CD14-positive monocyte (primary cell): Measurements from ENCODE around the gene BMP2. TPM values are rescaled to one million over a fixed set of nuclear protein-coding genes. Genes with fewer than 3 reads are reported as not detected.

Source experiments
- DNase-seq, 3 donors: peaks; one replicate each; pipeline ENCODE4 v3.0.0-alpha.2; 2011 to 2022
- H2AFZ ChIP-seq: 2 replicates; pipeline ENCODE4 v1.6.0; 2012; ENCODE audit warnings: mild to moderate bottlenecking, low read depth, low read length, inconsistent platforms; ENCODE audit not compliant: insufficient read depth, poor library complexity, severe bottlenecking
- H3K27ac ChIP-seq, 2 donors: 1 replicate in 1 of 2; 2 replicates in 1 of 2; pipeline ENCODE4 v1.5.1; 2012 to 2013; ENCODE audit warnings: low read length in 2 of 2, control low read depth in 1 of 2, inconsistent platforms in 1 of 2, low read depth in 1 of 2, mild to moderate bottlenecking in 1 of 2
- H3K27me3 ChIP-seq, 2 donors: one replicate each; pipeline versions ENCODE4 v1.6.0 to v1.6.1; 2011 to 2013; ENCODE audit warnings: low read length in 2 of 2; ENCODE audit not compliant: control insufficient read depth in 2 of 2, insufficient read depth in 2 of 2
- H3K36me3 ChIP-seq, 2 donors: replicated peaks in 1 of 2; 1 replicate in 1 of 2; 2 replicates in 1 of 2; pipeline versions ENCODE4 v1.5.1 to v1.6.1; 2012 to 2013; ENCODE audit warnings: low read length in 2 of 2, control low read depth in 1 of 2, inconsistent platforms in 1 of 2, mild to moderate bottlenecking in 1 of 2; ENCODE audit not compliant: insufficient read depth in 2 of 2, control insufficient read depth in 1 of 2
- H3K4me1 ChIP-seq, 2 donors: 1 replicate in 1 of 2; 2 replicates in 1 of 2; pipeline versions ENCODE4 v1.5.1 to v1.6.1; 2012 to 2013; ENCODE audit warnings: low read length in 2 of 2, control low read depth in 1 of 2, inconsistent platforms in 1 of 2, mild to moderate bottlenecking in 1 of 2, moderate library complexity in 1 of 2; ENCODE audit not compliant: insufficient read depth in 2 of 2, control insufficient read depth in 1 of 2
- H3K4me2 ChIP-seq: replicated peaks from 2 replicates; pipeline ENCODE3; 2012; ENCODE audit warnings: low read length, moderate library complexity, mild to moderate bottlenecking; ENCODE audit not compliant: poor library complexity, severe bottlenecking; ENCODE audit errors: extremely low read depth
- H3K4me3 ChIP-seq, 3 experiments: fragments of 200-600 bp in 1 of 3; sonication (generic) in 1 of 3; replicated peaks in 1 of 3; 1 replicate in 2 of 3; 2 replicates in 1 of 3; pipeline ENCODE4 v1.5.1; 2011 to 2013; ENCODE audit warnings: low read length in 3 of 3, mild to moderate bottlenecking in 3 of 3, control low read depth in 2 of 3, low read depth in 2 of 3, inconsistent platforms in 1 of 3, moderate library complexity in 1 of 3
- H3K79me2 ChIP-seq: 2 replicates; pipeline ENCODE4 v1.6.0; 2012; ENCODE audit warnings: mild to moderate bottlenecking, control low read depth, inconsistent platforms, low read length, moderate library complexity; ENCODE audit not compliant: insufficient read depth
- H3K9ac ChIP-seq: 2 replicates; pipeline ENCODE4 v1.6.0; 2017; ENCODE audit warnings: low read length, mild to moderate bottlenecking; ENCODE audit not compliant: insufficient read depth, poor library complexity, severe bottlenecking
- H3K9me3 ChIP-seq, 2 donors: replicated peaks in 1 of 2; 1 replicate in 1 of 2; 2 replicates in 1 of 2; pipeline versions ENCODE4 v1.5.1 to v1.6.1; 2012 to 2013; ENCODE audit warnings: low read length in 2 of 2, control low read depth in 1 of 2; ENCODE audit not compliant: control insufficient read depth in 1 of 2, insufficient read depth in 1 of 2
- H4K20me1 ChIP-seq: 2 replicates; pipeline ENCODE4 v1.6.0; 2012; ENCODE audit warnings: mild to moderate bottlenecking, low read length, control low read depth, moderate library complexity; ENCODE audit not compliant: insufficient read depth
- H3K27ac Mint-ChIP-seq, 7 donors: one replicate each; pipeline ENCODE4 v1.8.0; 2020; ENCODE audit warnings: mild to moderate bottlenecking in 7 of 7, mixed read lengths in 7 of 7, moderate library complexity in 6 of 7, inconsistent platforms in 2 of 7
- H3K27me3 Mint-ChIP-seq, 3 donors: one replicate each; pipeline ENCODE4 v1.8.0; 2021 to 2022; ENCODE audit warnings: low read depth in 3 of 3, mild to moderate bottlenecking in 3 of 3, mixed read lengths in 3 of 3, moderate library complexity in 3 of 3, inconsistent platforms in 1 of 3
- H3K36me3 Mint-ChIP-seq, 2 donors: one replicate each; pipeline ENCODE4 v1.8.0; 2020; ENCODE audit warnings: mixed read lengths in 2 of 2, inconsistent platforms in 1 of 2, mild to moderate bottlenecking in 1 of 2
- H3K4me1 Mint-ChIP-seq: one replicate; pipeline ENCODE4 v1.8.0; 2020; ENCODE audit warnings: mild to moderate bottlenecking, mixed read lengths
- H3K4me3 Mint-ChIP-seq, 2 donors: one replicate each; pipeline ENCODE4 v1.8.0; 2020; ENCODE audit warnings: mild to moderate bottlenecking in 2 of 2, mixed read lengths in 2 of 2, moderate library complexity in 1 of 2
- H3K9me3 Mint-ChIP-seq, 7 donors: one replicate each; pipeline ENCODE4 v1.8.0; 2020 to 2022; ENCODE audit warnings: mixed read lengths in 7 of 7, mild to moderate bottlenecking in 6 of 7, moderate library complexity in 6 of 7, inconsistent platforms in 2 of 7
- WGBS: methylation state at CpG from one replicate; pipeline ENCODE4 v1.1.5; 2013; ENCODE audit warnings: missing lambda C conversion rate; ENCODE audit not compliant: insufficient coverage; 5-methylcytosine and 5-hydroxymethylcytosine counted together
- intact Hi-C, 2 donors: fragments of 100-400 bp; cut with micrococcal nuclease; formaldehyde crosslinking; loops; one replicate each; pipeline versions ENCODE4 v1.15.0 to v1.15.1; 2023
- polyA plus RNA-seq, 3 donors: library from polyadenylated mRNA; depleted of rRNA in 1 of 3; unstranded in 2 of 3; stranded (reverse) in 1 of 3; fragments of 300-500 nt in 2 of 3; fragments of >200 nt in 1 of 3; fragmentation: Illumina TruSeq in 2 of 3; gene quantifications; 1 replicate in 2 of 3; 2 replicates in 1 of 3; pipeline ENCODE4 v1.2.3, GENCODE V29; 2012 to 2021
- TF ChIP-seq, protein P1 (sequence below): fragments of 200-600 bp; IDR thresholded peaks from one replicate; pipeline ENCODE4 v1.8.0; 2022; ENCODE audit warnings: antibody characterized with exemption, mild to moderate bottlenecking

Gene BMP2
- polyA plus RNA-seq, 3 donors: 0.07 TPM; not detected in 2

DNA sequence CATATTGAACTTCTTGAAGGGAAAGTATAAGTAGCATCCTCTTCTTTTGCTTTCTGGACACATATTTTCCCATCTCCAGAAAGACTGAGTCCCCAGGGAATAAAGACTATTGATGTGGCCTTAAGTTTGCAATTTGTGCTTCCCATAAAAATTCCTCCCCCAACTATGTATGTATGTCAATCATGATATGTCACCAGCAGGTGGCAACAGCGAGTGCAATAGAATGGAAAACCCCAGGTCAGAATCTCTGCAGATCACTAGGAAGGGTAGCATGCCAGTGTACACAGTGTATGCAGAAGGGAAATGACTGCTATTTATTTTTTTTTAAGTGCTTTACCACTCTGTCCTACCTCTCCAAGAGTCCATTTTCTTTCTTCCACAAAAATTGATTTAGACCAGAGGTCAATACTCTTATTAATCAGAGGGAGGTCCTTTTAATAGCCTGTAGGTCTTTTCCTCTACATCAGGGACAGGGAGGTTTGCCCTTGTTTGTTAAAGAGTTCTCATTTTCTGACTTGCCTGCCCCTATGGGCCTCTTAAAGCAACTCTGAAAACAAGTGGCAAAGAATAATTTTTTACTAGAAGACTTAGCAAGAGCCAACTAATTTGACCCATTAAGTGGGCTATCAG, 61.4 kb downstream of the BMP2 start:
- peaks cover 0 to 1% (median 0%) of the 10 kb centered on the region in 7 donors for H3K9me3 Mint-ChIP-seq
- WGBS: no CpG with 5 or more reads among the region's 1 CpG
- no peaks in the 10 kb centered on the region for H3K4me1 Mint-ChIP-seq
- Histone ChIP-seq H3K79me2 (no peaks in the 10 kb centered on the region), H3K9ac (no peak overlapping the region), H2AFZ (no peak overlapping the region), H3K4me3 (no peak overlapping the region), H3K27ac (no peak overlapping the region), H4K20me1 (no peaks in the 10 kb centered on the region), H3K36me3 (no peaks in the 10 kb centered on the region), H3K4me1 (no peaks in the 10 kb centered on the region), H3K4me2 (no peak overlapping the region), H3K9me3 (no peaks in the 10 kb centered on the region), H3K27me3 (no peaks in the 10 kb centered on the region)
- intact Hi-C loops: loop anchor here in 1 of 2 donors (10.0 kb wide), 1 partner anchor 266 kb away; no protein-coding TSS in a partner anchor
- peaks cover 1 to 4% (median 2%) of the 10 kb centered on the region in 3 donors for H3K27me3 Mint-ChIP-seq
- H3K36me3 Mint-ChIP-seq: no peaks in the 10 kb centered on the region
- TF ChIP-seq, protein P1, sequence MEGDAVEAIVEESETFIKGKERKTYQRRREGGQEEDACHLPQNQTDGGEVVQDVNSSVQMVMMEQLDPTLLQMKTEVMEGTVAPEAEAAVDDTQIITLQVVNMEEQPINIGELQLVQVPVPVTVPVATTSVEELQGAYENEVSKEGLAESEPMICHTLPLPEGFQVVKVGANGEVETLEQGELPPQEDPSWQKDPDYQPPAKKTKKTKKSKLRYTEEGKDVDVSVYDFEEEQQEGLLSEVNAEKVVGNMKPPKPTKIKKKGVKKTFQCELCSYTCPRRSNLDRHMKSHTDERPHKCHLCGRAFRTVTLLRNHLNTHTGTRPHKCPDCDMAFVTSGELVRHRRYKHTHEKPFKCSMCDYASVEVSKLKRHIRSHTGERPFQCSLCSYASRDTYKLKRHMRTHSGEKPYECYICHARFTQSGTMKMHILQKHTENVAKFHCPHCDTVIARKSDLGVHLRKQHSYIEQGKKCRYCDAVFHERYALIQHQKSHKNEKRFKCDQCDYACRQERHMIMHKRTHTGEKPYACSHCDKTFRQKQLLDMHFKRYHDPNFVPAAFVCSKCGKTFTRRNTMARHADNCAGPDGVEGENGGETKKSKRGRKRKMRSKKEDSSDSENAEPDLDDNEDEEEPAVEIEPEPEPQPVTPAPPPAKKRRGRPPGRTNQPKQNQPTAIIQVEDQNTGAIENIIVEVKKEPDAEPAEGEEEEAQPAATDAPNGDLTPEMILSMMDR: peak; percentile 78
- peak; percentile 32 to 58 (median 47) for DNase-seq
- H3K4me3 Mint-ChIP-seq: no peak overlapping the region
- no peak overlapping the region for H3K27ac Mint-ChIP-seq

DNA sequence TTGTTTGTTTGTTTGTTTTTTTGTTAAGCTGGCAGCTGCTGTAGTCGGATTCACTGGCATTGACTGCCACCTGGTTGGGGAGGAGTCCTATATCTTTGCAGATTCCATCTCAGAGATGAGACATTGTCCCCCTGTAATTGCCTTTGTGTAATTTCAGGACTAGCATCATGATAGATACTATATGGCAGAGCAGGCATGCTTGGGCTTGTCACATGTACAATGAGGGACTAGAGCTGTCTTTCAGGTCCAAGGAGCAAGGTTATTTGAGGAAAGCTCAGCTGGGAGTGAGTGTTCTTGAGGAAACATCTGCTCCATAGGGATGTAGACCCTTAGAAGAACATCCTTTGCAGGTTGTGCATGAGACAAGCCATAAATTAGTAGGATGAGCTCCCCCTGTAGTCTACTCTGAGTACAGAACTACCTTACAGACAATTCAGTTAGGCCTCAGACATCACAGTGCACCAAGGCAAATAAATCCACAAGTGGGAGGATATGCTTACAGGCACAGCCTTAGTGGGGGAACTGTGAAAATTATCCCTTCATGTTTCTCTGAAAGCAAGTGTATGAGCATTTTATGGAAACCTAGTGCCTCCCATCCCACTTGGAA, 62.1 kb downstream of the BMP2 start:
- H3K4me2 ChIP-seq: no peak overlapping the region
- DNase-seq: no peak
- intact Hi-C loops: loop anchor here in 1 of 2 donors (10.0 kb wide), 1 partner anchor 265 kb away; no protein-coding TSS in a partner anchor
- no peaks in the 10 kb centered on the region for H3K9me3 ChIP-seq
- H3K9ac ChIP-seq: no peak overlapping the region
- H2AFZ ChIP-seq: no peak overlapping the region
- H3K9me3 Mint-ChIP-seq: peaks cover 0 to 1% (median 0%) of the 10 kb centered on the region in 7 donors
- H3K27ac Mint-ChIP-seq: no peak overlapping the region
- H3K27ac ChIP-seq: no peak overlapping the region
- no peaks in the 10 kb centered on the region for H4K20me1 ChIP-seq
- no peak overlapping the region for H3K4me3 ChIP-seq
- no CpG with 5 or more reads among the region's 1 CpG for WGBS
- H3K4me3 Mint-ChIP-seq: no peak overlapping the region
- TF ChIP-seq, protein P1: no peak
- no peaks in the 10 kb centered on the region for H3K36me3 ChIP-seq
- no peaks in the 10 kb centered on the region for H3K4me1 Mint-ChIP-seq
- no peaks in the 10 kb centered on the region for H3K4me1 ChIP-seq
- no peaks in the 10 kb centered on the region for H3K27me3 ChIP-seq
- H3K36me3 Mint-ChIP-seq: no peaks in the 10 kb centered on the region
- peaks cover 1 to 4% (median 2%) of the 10 kb centered on the region in 3 donors for H3K27me3 Mint-ChIP-seq
- H3K79me2 ChIP-seq: no peaks in the 10 kb centered on the region
